Measurements from ENCODE around the gene RRP15.
"Not testable (repeated sequence)": the region's sequence is repeated elsewhere in the genome, so short reads cannot be mapped to it uniquely, and the experiment has no call there.

Gene RRP15

GRCh38 chr1:218297461-218297860 is 12.4 kb downstream of the RRP15 start:
- DNase-seq (ENCODE audit: low spot score) = no peak

- no peak for DNase-seq (ENCODE audit: low spot score)
These were observed 12.8 kb downstream of the RRP15 start for GRCh38 chr1:218297867-218298266.

GRCh38 chr1:218298398-218298797 is 13.3 kb downstream of the RRP15 start:
- no peak for DNase-seq (ENCODE audit: low spot score)

GRCh38 chr1:218299416-218299815 is 14.3 kb downstream of the RRP15 start:
- DNase-seq (ENCODE audit: low spot score) = peak; percentile 51

GRCh38 chr1:218301217-218301616 is 16.1 kb downstream of the RRP15 start:
- DNase-seq (ENCODE audit: low spot score) = no peak

GRCh38 chr1:218302155-218302554 is 17.1 kb downstream of the RRP15 start:
- no peak for DNase-seq (ENCODE audit: low spot score)

GRCh38 chr1:218303176-218303879 is 18.2 kb downstream of the RRP15 start:
- no peak for DNase-seq (ENCODE audit: low spot score)

GRCh38 chr1:218304281-218305039 is 19.4 kb downstream of the RRP15 start:
- no peak for DNase-seq (ENCODE audit: low spot score)

GRCh38 chr1:218305472-218306064 is 20.5 kb downstream of the RRP15 start:
- no peak for DNase-seq (ENCODE audit: low spot score)

- no peak for DNase-seq (ENCODE audit: low spot score)
These were observed 27.4 kb downstream of the RRP15 start for GRCh38 chr1:218312509-218312908.

- no peak for DNase-seq (ENCODE audit: low spot score)
These were observed 29.2 kb downstream of the RRP15 start for GRCh38 chr1:218314316-218314715.

GRCh38 chr1:218315638-218316037 is 30.5 kb downstream of the RRP15 start:
- DNase-seq (ENCODE audit: low spot score) = no peak

- no peak for DNase-seq (ENCODE audit: low spot score)
These were observed 32.0 kb downstream of the RRP15 start for GRCh38 chr1:218317061-218317460.

GRCh38 chr1:218320182-218320581 is 35.1 kb downstream of the RRP15 start:
- DNase-seq (ENCODE audit: low spot score) = not testable (repeated sequence)

- no peak for DNase-seq (ENCODE audit: low spot score)
These were observed 37.7 kb downstream of the RRP15 start for GRCh38 chr1:218322762-218323161.

GRCh38 chr1:218323568-218324225 is 38.6 kb downstream of the RRP15 start:
- no peak for DNase-seq (ENCODE audit: low spot score)

- DNase-seq (ENCODE audit: low spot score) = peak; percentile 28
These were observed 39.1 kb downstream of the RRP15 start for GRCh38 chr1:218324226-218324580.

- no peak for DNase-seq (ENCODE audit: low spot score)
These were observed 43.7 kb downstream of the RRP15 start for GRCh38 chr1:218328769-218329168.

GRCh38 chr1:218330043-218330623 is 45.0 kb downstream of the RRP15 start:
- no peak for DNase-seq (ENCODE audit: low spot score)

- no peak for DNase-seq (ENCODE audit: low spot score)
These were observed 47.3 kb downstream of the RRP15 start for GRCh38 chr1:218332416-218332815.

GRCh38 chr1:218336328-218336727 is 51.2 kb downstream of the RRP15 start:
- DNase-seq (ENCODE audit: low spot score) = no peak

- DNase-seq (ENCODE audit: low spot score) = no peak
These were observed 54.3 kb downstream of the RRP15 start for GRCh38 chr1:218339267-218339831.
